CD4-positive, alpha-beta T cell treated with Interferon alpha-2 for 1 hour (primary cell): Measurements from ENCODE around the gene C3orf18.
A peak's percentile ranks its signal among the peaks of the same experiment; 100 is the strongest.

Experiments used
- DNase-seq, 2 donors: peaks; one replicate each; pipeline ENCODE4 v3.0.0-alpha.2; 2020 to 2022

The C3orf18 gene

GRCh38 chr3:50567386-50568167, at the start of gene C3orf18:
Gene C3orf18, minus strand, starts transcription at chr3:50567747. Its CDS starts 2,048 bp downstream, at chr3:50565699.
- DNase-seq, result peak; percentile 95 to 97

DNA sequence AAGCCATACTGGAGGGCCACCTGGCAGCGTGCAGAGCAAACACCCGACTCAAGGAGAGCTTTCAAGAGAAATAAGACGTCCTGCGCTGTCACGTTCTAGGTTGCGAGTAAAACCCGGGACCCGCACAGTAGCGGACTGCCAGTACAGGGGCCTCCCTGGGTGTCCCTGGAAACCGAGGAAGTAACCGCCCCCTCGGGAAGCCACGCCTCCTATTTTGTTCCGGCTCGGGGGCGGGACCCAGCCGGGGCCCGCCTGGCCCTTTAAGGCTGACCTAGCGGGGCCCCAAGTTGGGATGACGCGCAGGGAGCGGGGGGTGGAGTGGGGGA, 49.2 kb upstream of the C3orf18 start:
- DNase-seq, result peak; percentile 94 to 97

DNA sequence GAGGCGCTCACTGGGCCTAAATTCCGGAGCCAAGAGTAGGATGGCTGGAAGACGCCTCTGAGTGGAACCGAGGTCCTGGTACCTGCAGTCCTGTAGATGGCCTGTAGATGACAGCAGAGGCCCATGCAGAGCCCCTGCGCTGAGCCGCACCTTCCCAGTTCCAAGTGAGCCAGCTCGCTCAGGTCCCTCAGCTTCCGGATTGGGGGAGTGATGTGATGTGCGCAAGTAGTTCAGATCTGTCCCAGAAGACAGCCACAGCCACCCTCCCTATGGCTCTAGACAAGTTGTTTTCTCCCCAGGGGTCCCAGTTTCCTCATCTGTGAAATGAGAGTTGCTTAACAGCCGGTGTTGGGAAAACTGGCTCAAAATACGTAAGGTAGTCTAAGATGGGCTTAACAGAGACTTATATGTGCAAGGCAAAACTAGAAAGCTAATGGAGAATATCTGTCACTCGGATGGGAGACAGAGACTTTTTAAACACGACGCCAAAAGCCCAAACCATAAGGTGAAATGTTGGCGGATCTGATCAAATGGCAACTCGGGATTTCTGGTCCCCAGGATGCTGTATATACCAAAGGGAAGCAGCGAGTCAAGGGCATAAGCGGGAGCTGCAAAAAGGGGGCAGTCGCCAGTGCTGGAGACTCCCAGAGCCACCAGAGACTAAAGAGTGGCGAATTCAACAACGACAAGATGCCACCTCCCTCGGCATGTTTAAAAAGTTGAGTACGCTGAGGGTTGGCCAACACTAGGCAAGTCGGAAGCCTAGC, 48.6 kb upstream of the C3orf18 start:
- peak; percentile 83 to 88 for DNase-seq

GRCh38 chr3:50615190-50615589, 47.6 kb upstream of the C3orf18 start:
- no peak for DNase-seq

- DNase-seq, result no peak
Observed at GRCh38 chr3:50612970-50613846, 45.7 kb upstream of the C3orf18 start.

DNA sequence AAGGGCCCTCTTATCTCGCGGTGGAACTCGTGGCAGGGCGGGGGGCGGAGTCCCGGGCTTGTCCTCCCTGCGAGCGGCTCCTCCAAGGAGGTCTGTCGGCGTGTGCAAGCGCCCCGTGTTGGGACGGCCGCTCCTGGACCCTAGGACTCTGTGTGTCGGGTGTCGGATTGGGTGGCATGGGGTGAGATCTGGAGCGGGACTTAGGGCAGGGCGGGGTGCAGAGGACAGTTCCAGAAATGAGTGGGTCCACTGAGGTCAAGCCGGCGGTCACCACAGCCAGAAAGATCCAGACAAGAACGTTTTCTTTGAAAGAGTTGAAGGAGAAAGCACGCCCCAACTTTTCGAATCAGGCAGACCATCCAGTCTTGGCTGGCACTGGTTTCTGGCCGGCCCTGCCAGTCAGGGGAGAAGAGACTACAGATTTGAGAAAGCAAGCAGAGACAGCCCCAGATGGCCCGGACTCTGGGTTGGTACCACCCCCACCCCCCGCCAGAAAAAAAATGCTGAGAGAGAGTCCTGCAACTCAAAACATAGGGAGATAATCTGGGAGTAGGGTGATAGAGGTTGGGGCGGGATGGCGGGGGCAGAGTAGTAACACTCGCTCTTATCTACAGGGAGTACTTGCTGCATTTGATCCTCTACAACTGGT, 44.8 kb upstream of the C3orf18 start:
- no peak for DNase-seq

DNA sequence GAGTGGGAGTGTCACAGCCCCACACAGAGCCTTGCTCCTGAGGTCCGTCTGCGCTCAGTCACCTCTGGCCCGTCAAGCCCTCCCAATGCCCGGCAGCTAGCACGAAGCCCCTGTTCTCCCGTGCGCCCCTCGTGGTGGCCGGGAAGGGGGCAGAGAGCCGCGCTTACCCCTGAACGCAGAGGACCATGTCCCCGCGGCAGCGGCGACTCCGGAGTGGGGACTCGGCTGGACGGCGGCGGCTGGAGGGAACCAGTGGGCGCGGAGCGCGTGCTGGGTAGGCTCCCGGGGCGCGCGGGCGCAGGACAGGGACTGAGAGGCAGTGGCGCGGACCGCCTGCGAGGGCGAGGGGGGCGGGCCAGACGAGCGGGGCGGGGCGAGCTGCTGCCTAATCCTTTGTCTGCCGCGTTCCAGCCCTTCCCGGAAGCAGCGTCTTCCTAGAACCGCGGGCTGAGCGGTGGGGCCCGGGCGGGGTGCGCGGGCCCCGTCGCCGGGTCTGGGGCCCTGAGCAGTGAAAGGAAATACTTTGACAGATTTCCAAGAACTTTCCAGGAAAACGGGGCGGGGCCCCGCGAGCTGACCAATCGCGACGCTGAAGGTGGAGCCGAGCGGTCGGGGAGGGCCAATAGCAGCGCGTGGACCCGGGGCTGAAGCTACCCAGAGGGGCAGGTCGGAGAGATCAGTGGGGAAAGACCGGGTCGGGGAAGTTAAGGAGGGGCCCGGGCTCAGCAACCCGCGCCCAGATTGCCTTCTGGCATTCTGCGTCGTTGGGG, 44.1 kb upstream of the C3orf18 start, which contains the start of gene CISH:
CISH (minus strand) TSS at position 311 of the 770 bp plus-strand sequence; CDS start at position 187, 124 bp downstream.
- peak; percentile 99 for DNase-seq

- DNase-seq, result no peak
Observed at GRCh38 chr3:50610992-50611463, 43.5 kb upstream of the C3orf18 start.

DNA sequence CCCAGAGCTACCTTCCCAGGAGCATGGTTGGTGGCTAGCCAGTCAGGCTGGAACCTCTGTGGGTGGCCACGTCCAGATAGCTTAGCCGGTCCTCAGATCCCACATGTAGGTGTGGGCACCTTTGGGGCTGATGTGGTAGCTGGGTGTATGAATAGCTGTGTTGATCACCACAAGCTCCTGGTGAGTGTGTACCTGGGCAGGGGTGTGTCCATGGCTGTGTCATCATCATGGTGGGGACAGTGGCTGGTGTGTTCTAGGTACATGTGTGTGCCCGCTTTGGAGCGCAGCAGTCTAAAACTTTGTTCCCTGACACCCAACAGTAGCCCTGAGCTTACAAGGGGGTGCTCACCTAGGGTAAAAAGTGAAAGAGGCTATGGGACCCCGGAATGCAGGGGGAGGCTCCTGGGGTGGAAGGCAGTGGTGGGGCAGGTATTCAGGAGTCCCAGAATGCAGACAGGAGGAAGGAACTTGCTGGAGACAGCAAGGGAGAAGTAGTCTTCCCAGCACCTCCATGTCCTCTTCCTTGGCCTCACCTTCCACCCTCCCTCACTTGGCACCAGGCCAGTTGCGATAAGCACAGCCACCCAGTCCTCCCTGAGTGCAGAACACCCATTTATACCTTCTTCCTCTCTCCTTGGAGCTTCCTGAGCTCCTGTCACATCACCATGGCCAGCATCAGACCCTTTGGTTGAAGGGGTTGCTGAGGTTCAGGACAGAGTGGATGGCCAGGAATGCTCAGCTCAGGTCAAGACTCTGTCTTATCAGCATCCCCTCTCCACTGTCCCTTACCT, 42.8 kb upstream of the C3orf18 start:
- DNase-seq, result no peak

DNA sequence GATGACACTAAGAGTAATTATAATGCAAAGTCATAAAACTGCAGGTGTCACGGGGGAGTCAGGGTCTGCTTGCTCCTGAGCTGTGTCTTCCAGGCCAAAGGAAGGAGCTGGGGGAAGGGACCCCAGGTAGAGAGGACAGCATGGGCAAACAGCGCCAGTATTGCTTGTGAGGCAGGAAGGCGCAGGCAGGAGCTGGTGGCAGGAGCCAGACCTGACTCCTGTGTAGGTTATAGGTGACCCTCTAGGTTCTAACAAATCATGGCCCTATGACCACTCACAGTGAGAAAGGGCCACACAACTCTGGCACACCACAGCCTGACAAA, 42.2 kb upstream of the C3orf18 start:
- no peak for DNase-seq

- DNase-seq, result no peak
Observed at GRCh38 chr3:50609071-50609762, 41.7 kb upstream of the C3orf18 start.

DNA sequence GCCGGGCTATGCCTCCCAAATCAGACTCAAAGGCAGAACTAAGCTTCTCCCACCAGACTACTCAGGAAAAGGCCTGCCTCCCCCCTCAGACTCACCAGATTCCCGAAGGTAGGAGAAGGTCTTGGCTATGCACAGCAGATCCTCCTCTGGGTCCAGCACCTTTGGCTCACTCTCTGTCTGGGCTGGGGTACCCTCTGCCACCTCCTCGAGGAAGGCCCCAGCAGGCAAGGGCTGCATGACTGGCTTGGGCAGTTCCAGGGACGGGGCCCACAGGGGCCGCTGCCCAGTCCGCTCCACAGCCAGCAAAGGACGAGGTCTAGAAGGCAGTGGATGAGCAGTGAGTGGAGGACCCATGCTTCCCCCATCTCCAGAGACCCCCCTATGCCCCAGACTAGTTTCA, 40.7 kb upstream of the C3orf18 start:
- no peak for DNase-seq

DNA sequence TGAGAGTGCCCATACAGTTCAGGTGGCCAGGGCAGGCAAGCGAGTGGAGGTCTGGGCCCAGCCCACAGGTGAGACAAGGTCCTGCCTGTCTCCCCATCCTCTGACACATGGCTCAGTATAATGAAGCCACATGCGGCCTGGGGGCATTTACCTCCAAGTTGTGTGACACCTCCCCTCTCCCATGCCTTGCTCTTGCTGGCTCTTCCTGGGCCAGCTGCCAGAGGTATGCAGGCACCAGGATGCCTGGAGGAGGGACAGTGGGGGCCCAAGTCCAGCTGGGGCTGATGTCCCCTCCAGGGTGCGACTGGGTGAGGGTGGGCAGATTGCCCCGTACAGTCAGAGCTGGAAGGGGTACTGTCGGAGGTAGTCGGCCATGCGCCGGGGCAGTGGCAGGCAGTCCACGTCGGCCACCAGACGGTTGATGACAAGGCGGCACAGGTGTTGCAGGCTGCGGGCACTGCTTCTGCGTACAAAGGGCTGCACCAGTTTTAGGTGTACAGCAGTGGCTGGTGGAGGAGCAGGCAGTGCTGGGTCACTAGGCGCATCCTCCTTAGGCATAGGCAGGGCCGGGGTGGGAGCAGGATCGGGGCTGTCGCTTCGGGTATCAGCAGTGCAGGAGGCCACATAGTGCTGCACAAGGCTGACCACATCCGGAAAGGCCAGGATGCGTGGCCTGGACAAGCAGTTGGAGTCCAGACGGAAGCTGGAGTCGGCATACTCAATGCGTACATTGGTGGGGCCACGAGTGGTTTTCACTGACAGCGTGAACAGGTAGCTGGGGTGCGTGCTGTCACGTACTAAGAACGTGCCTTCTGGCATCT, 39.9 kb upstream of the C3orf18 start:
- no peak for DNase-seq

DNA sequence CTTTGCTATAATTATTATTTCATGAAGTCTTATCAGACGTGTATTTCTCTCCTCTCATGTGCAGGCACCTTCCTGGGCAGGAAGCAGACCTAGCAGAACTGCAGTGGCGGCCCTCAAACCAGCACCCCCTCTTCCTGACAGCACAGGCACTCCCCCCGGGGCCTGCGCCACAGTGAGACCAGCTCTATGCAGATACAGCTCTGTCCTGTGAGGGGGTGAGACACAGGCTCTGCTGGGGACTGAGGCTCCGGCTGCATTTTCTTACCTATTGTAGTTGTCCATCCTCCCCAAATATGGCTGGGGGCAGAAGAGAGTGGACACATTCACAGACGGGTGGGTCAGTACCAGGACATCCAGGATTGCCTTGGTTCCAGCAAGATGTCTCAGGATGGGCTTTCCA, 39.0 kb upstream of the C3orf18 start:
- peak; percentile 34 to 60 for DNase-seq

GRCh38 chr3:50605901-50606326, 38.4 kb upstream of the C3orf18 start:
- DNase-seq, result peak in 1 of 2 donors; percentile 24

DNA sequence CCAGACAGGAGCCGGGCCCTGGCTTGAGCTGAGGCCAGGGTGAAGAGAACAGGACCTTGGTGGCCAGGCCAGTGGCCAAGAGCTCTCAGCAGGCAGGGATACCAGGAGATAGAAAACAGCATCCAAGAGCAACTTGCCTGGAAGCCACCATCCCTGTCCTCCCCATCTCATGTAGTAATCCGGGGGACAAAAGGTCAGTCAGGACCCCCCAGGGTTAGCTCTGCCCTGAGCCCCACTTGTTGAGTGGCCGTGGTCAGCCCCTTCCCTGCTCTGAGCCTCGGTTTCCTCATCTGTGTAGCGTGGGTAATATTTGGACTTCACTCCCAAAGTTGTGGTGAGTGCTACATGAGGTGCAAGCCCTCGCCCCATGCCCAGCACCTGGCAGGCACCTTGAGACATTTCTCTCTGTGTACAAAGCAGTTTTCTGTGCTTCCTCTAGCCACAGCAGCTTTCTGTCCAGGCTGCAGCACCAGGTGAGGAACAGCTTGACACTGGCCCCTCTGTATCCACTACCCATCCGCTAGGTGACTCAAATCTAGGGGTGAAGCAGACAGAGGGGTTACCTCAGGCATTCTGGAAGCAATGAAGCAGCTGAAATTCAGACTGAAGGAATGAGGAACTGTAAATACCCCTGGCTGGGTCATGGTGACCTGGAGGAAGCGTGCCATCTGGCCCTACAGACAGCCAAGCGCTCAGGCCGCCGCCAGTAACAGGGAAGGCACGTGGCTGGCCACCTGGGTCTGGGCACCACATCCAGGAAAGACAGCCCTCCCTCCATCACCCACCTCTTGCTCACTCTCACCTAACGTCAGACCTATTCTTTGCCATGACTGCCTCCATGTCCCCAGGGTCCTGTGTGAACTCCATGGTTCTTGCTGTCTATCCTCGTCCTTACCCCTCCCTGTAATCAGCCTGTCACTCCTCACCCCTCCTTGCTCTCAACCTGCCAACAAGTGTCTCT, 37.4 kb upstream of the C3orf18 start:
- peak in 1 of 2 donors; percentile 65 for DNase-seq

GRCh38 chr3:50604110-50604621, 36.6 kb upstream of the C3orf18 start:
- no peak for DNase-seq
